HEK293T (cell line): ENCODE data around the gene PTPN13.
"Not testable (repeated sequence)": the region's sequence is repeated elsewhere in the genome, so short reads cannot be mapped to it uniquely, and the experiment has no call there.

Source experiments
- CTCF ChIA-PET: fragments of 350-600 bp; formaldehyde crosslinking; extraction: SDS; loops from one replicate; lab custom pipeline; 2021; ENCODE audit warnings: antibody characterized with exemption, inconsistent platforms; lab: Yijun Ruan, JAX
- POLR2A ChIA-PET: fragments of 350-600 bp; formaldehyde crosslinking; extraction: SDS; loops from one replicate; lab custom pipeline; 2020; ENCODE audit warnings: antibody characterized with exemption, inconsistent platforms; lab: Yijun Ruan, JAX
- DNase-seq: peaks from one replicate; pipeline ENCODE4 v3.0.0; 2012; ENCODE audit warnings: mixed read lengths; ENCODE audit errors: extremely low spot score
- ARNT ChIP-seq: fragments of 450-650 bp; IDR thresholded peaks from 2 replicates; pipeline ENCODE4 v1.6.1; 2017; ENCODE audit warnings: mild to moderate bottlenecking
- BHLHE40 ChIP-seq: fragments of 450-650 bp; IDR thresholded peaks from 2 replicates; pipeline ENCODE4 v1.6.1; 2016; ENCODE audit warnings: mild to moderate bottlenecking, moderate library complexity, borderline replicate concordance
- CTBP1 ChIP-seq: fragments of 450-650 bp; IDR thresholded peaks from 2 replicates; pipeline ENCODE4 v1.6.1; 2016; ENCODE audit warnings: borderline replicate concordance
- ELF4 ChIP-seq: fragments of 450-650 bp; IDR thresholded peaks from 2 replicates; pipeline ENCODE4 v1.6.1; 2017; ENCODE audit warnings: antibody characterized with exemption
- FOXA1 ChIP-seq: fragments of 450-650 bp; IDR thresholded peaks from 2 replicates; pipeline ENCODE4 v1.6.1; 2016; ENCODE audit warnings: mild to moderate bottlenecking
- FOXK2 ChIP-seq: fragments of 450-650 bp; IDR thresholded peaks from 2 replicates; pipeline ENCODE4 v1.6.1; 2016; ENCODE audit warnings: mild to moderate bottlenecking
- FOXM1 ChIP-seq: fragments of 450-650 bp; IDR thresholded peaks from 2 replicates; pipeline ENCODE4 v1.6.1; 2017; ENCODE audit warnings: mild to moderate bottlenecking, borderline replicate concordance
- HDGF ChIP-seq: fragments of 450-650 bp; IDR thresholded peaks from 2 replicates; pipeline ENCODE4 v1.6.1; 2017; ENCODE audit warnings: antibody characterized with exemption, borderline replicate concordance
- L3MBTL2 ChIP-seq: fragments of 450-650 bp; conservative IDR thresholded peaks from 2 replicates; pipeline ENCODE4 v1.6.1; 2016; ENCODE audit warnings: mild to moderate bottlenecking
- LEF1 ChIP-seq: fragments of 450-650 bp; IDR thresholded peaks from 2 replicates; pipeline ENCODE4 v1.6.1; 2017; ENCODE audit warnings: mild to moderate bottlenecking, borderline replicate concordance
- NFRKB ChIP-seq: fragments of 450-650 bp; IDR thresholded peaks from 2 replicates; pipeline ENCODE4 v1.6.1; 2016; ENCODE audit warnings: mild to moderate bottlenecking, moderate library complexity
- SP1 ChIP-seq: fragments of 450-650 bp; IDR thresholded peaks from 2 replicates; pipeline ENCODE4 v1.6.1; 2017
- SUZ12 ChIP-seq: fragments of 450-650 bp; IDR thresholded peaks from 2 replicates; pipeline ENCODE4 v1.6.1; 2016; ENCODE audit warnings: mild to moderate bottlenecking
- TARDBP ChIP-seq: fragments of 450-650 bp; IDR thresholded peaks from 2 replicates; pipeline ENCODE4 v1.6.1; 2016
- ZNF384 ChIP-seq: fragments of 450-650 bp; IDR thresholded peaks from 2 replicates; pipeline ENCODE4 v1.6.1; 2016
- TF ChIP-seq, protein P1 (sequence below): fragments of 450-650 bp; IDR thresholded peaks from 2 replicates; pipeline ENCODE4 v1.6.1; 2016

PTPN13 gene

DNA sequence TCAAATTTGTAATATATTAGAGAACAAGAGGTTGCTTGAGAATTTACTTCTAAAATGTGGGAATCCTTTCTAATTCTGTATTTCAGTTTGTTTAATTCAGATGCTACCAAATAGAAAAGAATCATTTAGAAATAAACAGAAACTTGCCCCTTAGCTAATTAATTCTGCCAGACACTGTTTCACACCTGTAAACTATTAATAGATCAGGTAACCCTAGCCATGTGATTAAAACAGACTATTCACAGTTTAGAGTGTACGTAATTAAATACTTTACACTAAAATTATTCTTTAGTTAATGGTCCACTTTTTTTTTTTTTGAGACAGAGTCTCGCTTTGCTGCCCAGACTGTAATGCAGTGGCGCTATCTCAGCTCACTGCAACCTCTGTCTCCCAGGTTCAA is 124.0 kb downstream of the PTPN13 start:
- CTCF ChIA-PET: no interaction called here
- TF ChIP-seq ELF4: no peak
- no peak for TF ChIP-seq TARDBP
- no peak for TF ChIP-seq SP1
- TF ChIP-seq NFRKB: no peak
- no peak for TF ChIP-seq LEF1
- TF ChIP-seq FOXK2: no peak
- no peak for TF ChIP-seq ZNF384
- TF ChIP-seq FOXA1: no peak
- TF ChIP-seq ARNT: no peak
- no peak for TF ChIP-seq FOXM1
- no peak for TF ChIP-seq CTBP1
- no peak for TF ChIP-seq HDGF
- TF ChIP-seq L3MBTL2: no peak
- TF ChIP-seq BHLHE40: no peak
- TF ChIP-seq, protein P1, sequence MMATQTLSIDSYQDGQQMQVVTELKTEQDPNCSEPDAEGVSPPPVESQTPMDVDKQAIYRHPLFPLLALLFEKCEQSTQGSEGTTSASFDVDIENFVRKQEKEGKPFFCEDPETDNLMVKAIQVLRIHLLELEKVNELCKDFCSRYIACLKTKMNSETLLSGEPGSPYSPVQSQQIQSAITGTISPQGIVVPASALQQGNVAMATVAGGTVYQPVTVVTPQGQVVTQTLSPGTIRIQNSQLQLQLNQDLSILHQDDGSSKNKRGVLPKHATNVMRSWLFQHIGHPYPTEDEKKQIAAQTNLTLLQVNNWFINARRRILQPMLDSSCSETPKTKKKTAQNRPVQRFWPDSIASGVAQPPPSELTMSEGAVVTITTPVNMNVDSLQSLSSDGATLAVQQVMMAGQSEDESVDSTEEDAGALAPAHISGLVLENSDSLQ: no peak
- no peak for TF ChIP-seq SUZ12
- POLR2A ChIA-PET: no interaction called here
- DNase-seq: no peak

DNA sequence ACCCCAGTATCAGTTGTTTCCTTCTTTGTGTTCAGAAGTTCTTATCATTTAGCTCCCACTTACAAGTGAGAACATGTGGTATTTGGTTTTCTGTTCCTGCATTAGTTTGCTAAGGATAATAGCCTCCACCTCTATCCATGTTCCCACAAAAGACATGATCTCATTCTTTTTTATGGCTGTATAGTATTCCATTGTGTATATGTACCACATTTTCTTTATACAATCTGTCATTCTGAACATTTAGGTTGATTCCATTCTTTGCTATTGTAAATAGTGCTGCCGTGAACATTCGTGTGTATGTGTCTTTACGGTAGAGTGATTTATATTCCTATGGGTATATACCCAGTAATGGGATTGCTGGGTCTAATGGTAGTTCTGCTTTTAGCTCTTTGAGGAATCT is 125.0 kb downstream of the PTPN13 start:
- POLR2A ChIA-PET, DNase-seq, CTCF ChIA-PET: not testable (repeated sequence)

DNA sequence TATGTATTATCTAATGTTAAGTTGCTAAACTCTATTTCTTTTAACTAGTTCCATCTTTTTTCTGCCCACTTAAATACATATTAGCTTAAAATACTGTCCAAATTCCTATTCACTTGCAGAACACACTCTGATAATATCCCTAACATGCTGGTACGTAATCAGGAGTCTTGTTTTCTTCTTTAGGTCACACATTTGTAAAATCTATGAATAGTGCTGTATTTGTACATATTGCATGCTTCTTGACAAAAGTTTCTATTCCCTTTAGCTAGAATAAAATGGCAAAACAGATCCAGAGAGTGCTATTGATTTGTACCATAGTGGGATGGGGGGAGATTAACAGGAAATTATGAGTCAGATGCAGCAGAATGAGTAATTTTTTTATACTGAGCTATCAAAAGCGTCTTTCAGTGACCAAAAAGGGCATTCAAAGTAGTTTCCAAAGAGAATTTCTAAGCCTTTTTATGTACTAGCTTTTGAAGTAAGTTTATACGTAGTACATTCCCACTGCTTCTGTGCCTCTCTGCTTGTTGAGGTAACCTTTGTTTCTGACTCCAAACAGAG is 126.5 kb downstream of the PTPN13 start:
- ChIA-PET CTCF (no interaction called here), POLR2A (no interaction called here)
- no peak for TF ChIP-seq NFRKB
- TF ChIP-seq FOXA1: no peak
- no peak for TF ChIP-seq LEF1
- no peak for TF ChIP-seq HDGF
- no peak for TF ChIP-seq ARNT
- TF ChIP-seq ZNF384: no peak
- TF ChIP-seq FOXK2: no peak
- TF ChIP-seq BHLHE40: no peak
- no peak for TF ChIP-seq CTBP1
- no peak for TF ChIP-seq ELF4
- no peak for TF ChIP-seq SUZ12
- TF ChIP-seq, protein P1: no peak
- no peak for TF ChIP-seq SP1
- DNase-seq: no peak

DNA sequence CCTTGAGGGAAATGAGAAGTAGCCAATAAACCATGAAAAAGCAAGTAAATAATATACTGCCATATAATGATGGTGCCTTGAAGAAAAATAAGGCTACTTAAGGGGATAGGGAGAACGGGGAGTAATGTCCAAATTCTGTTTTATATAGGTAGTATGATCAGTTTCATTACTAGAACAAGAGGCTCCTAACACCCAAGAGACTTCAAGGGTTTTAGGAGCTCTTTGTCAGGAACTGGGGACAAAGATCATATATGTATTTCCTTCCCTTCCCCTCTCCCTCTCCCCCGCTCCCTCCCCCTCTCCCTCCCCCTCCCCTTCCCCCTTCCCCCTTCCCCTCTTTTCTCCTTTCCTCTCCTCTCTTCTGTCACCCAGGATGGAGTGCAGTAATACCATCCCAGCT is 127.3 kb downstream of the PTPN13 start:
- DNase-seq: no peak
- TF ChIP-seq HDGF: no peak
- no peak for TF ChIP-seq L3MBTL2
- no peak for TF ChIP-seq SP1
- TF ChIP-seq ELF4: no peak
- no peak for TF ChIP-seq SUZ12
- TF ChIP-seq ZNF384: no peak
- TF ChIP-seq, protein P1: no peak
- no peak for TF ChIP-seq LEF1
- TF ChIP-seq CTBP1: no peak
- no peak for TF ChIP-seq FOXM1
- TF ChIP-seq NFRKB: no peak
- no peak for TF ChIP-seq FOXK2
- no peak for TF ChIP-seq BHLHE40
- no peak for TF ChIP-seq TARDBP
- ChIA-PET CTCF (no interaction called here), POLR2A (no interaction called here)

DNA sequence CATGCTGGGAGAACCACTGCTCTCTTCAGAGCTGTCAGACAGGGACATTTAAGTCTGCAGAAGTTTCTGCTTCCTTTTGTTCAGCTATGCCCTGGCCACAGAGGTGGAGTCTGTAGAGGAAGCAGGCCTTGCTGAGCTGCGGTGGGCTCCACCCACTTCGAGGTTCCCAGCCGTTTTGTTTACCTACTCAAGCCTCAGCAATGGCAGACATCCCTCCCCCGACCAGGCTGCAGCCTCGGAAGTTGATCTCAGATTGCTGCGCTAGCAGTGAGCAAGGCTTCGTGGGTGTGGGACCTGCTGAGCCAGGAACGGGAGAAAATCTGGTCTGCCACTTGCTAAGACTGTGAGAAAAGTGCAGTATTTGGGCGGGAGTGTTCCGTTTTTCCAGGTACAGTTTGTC is 136.2 kb downstream of the PTPN13 start:
- TF ChIP-seq BHLHE40: no peak
- no peak for TF ChIP-seq FOXA1
- TF ChIP-seq SP1: no peak
- no peak for TF ChIP-seq LEF1
- TF ChIP-seq NFRKB: no peak
- TF ChIP-seq CTBP1: no peak
- no peak for TF ChIP-seq SUZ12
- TF ChIP-seq TARDBP: no peak
- TF ChIP-seq ZNF384: no peak
- no peak for TF ChIP-seq L3MBTL2
- no peak for TF ChIP-seq HDGF
- POLR2A ChIA-PET: no interaction called here
- CTCF ChIA-PET: no interaction called here
- DNase-seq: no peak

DNA sequence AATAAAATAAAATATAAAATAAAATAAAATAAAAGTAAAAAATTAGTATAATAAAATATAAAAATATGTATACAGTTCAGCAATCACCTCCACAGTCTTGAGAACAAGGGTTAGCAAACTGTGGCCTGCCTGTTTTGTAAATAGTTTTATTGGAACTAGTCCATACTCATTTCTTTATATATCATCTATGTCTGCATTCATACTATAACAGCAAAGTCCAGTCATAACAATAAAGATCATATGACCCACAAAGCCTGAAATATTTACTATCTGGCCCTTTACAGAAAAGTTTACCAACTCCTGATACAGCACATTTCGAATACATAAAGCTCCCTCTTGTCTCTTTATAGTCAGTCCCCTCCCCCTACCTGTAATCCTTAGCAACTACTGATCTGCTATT is 143.1 kb downstream of the PTPN13 start:
- DNase-seq: no peak
- ChIA-PET CTCF (no interaction called here), POLR2A (no interaction called here)
- TF ChIP-seq ELF4 (no peak), SP1 (no peak), L3MBTL2 (no peak), ARNT (no peak), BHLHE40 (no peak), SUZ12 (no peak), NFRKB (no peak), TARDBP (no peak), HDGF (no peak), FOXK2 (no peak), ZNF384 (no peak), CTBP1 (no peak), FOXA1 (no peak), FOXM1 (no peak), LEF1 (no peak)
- TF ChIP-seq, protein P1: no peak
